Gastrocnemius medialis (tissue), 4 donors: ENCODE measurements around the gene PPP4R3C. TPM values are rescaled to one million over a fixed set of nuclear protein-coding genes. Genes with fewer than 3 reads are reported as not detected.

Experiments
- ATAC-seq, 2 donors: fragments of 150-250 bp; one replicate each; pipeline ENCODE4 v1.9.1; 2016
- DNase-seq, 2 donors: peaks; one replicate each; pipeline ENCODE4 v3.0.0-alpha.2; 2019
- H3K27ac ChIP-seq, 4 donors: fragments of 200-600 bp; sonication (generic); 1 replicate in 1 of 4; 2 replicates in 3 of 4; pipeline ENCODE4 v1.5.1; 2016 to 2018; ENCODE audit warnings: mild to moderate bottlenecking in 2 of 4, moderate library complexity in 1 of 4
- H3K27me3 ChIP-seq, 3 donors: fragments of 200-600 bp; sonication (generic) in 2 of 3; 1 replicate in 1 of 3; 2 replicates in 2 of 3; pipeline versions ENCODE4 v1.5.1 to v1.6.0; 2016 to 2019; ENCODE audit warnings: mild to moderate bottlenecking in 1 of 3, moderate library complexity in 1 of 3
- H3K36me3 ChIP-seq, 2 donors: fragments of 200-600 bp; sonication (generic) in 1 of 2; one replicate each; pipeline ENCODE4 v1.5.1; 2017 to 2018
- H3K4me1 ChIP-seq, 2 donors: fragments of 200-600 bp; sonication (generic) in 1 of 2; one replicate each; pipeline ENCODE4 v1.5.1; 2016 to 2017; ENCODE audit warnings: mild to moderate bottlenecking in 2 of 2
- H3K4me3 ChIP-seq, 4 donors: fragments of 200-600 bp; sonication (generic) in 3 of 4; 1 replicate in 1 of 4; 2 replicates in 3 of 4; pipeline ENCODE4 v1.5.1; 2016 to 2019; ENCODE audit warnings: mild to moderate bottlenecking in 2 of 4
- H3K9me3 ChIP-seq, 3 donors: fragments of 200-600 bp; sonication (generic) in 2 of 3; 1 replicate in 1 of 3; 2 replicates in 2 of 3; pipeline ENCODE4 v1.5.1; 2016 to 2019
- CTCF ChIP-seq, 5 experiments: fragments of 450-650 bp in 3 of 5; fragments of 200-600 bp in 2 of 5; sonication (generic) in 2 of 5; IDR thresholded peaks in 4 of 5; conservative IDR thresholded peaks in 1 of 5; 1 replicate in 4 of 5; 2 replicates in 1 of 5; pipeline ENCODE4 v1.5.1; 2016 to 2019; ENCODE audit warnings: antibody characterized with exemption in 5 of 5, mild to moderate bottlenecking in 3 of 5, moderate library complexity in 3 of 5
- POLR2A ChIP-seq, 2 donors: fragments of 450-650 bp; IDR thresholded peaks; one replicate each; pipeline ENCODE4 v1.6.1; 2017; ENCODE audit warnings: antibody characterized with exemption in 2 of 2, mild to moderate bottlenecking in 2 of 2, moderate library complexity in 2 of 2
- in situ Hi-C, 4 donors: fragments of 200-750 bp; cut with MboI; loops; one replicate each; pipeline versions ENCODE4 v1.15.0 to v1.8.0; 2017; ENCODE audit warnings: low sequenced_read_pairs in 4 of 4
- intact Hi-C: fragments of 100-400 bp; cut with DNase I; formaldehyde crosslinking; loops from one replicate; pipeline ENCODE4 v1.15.1; 2023; ENCODE audit warnings: low total_unique reads
- total RNA-seq, 4 donors: library from RNA; depleted of rRNA; stranded (reverse); fragments of >200 nt; gene quantifications; one replicate each; pipeline versions ENCODE4 v1.1.0 to v1.2.3, GENCODE V29; 2016

Gene PPP4R3C
- total RNA-seq, 4 donors from 2014 or later = not detected

GRCh38 chrX:27439771-27440170 lies 23.4 kb downstream of the PPP4R3C start:
- ATAC-seq = no peak
- intact Hi-C loops = no loop called here
- H3K27ac ChIP-seq = no peak overlapping the region

GRCh38 chrX:27438937-27439336 lies 24.2 kb downstream of the PPP4R3C start:
- in situ Hi-C loops (no loop called here), intact Hi-C loops (no loop called here)
- Histone ChIP-seq H3K27ac (no peak overlapping the region), H3K4me1 (no peaks in the 10 kb centered on the region), H3K36me3 (no peaks in the 10 kb centered on the region), H3K27me3 (no peaks in the 10 kb centered on the region), H3K4me3 (no peak overlapping the region), H3K9me3 (no peaks in the 10 kb centered on the region)
- DNase-seq = no peak
- no peak for ATAC-seq
- no peak for TF ChIP-seq CTCF (IDR thresholded peaks at IDR 0.05 in 4 of 5, conservative IDR thresholded peaks at IDR 0.05 in 1 of 5)
- no peak for TF ChIP-seq POLR2A (IDR thresholded peaks at IDR 0.05)

More at GRCh38 chrX:27439771-27440170, 23.4 kb downstream of the PPP4R3C start:
- in situ Hi-C loops = no loop called here
- TF ChIP-seq CTCF (IDR thresholded peaks at IDR 0.05 in 4 of 5, conservative IDR thresholded peaks at IDR 0.05 in 1 of 5) = no peak
- no peak for TF ChIP-seq POLR2A (IDR thresholded peaks at IDR 0.05)
- Histone ChIP-seq H3K27me3 (no peaks in the 10 kb centered on the region), H3K4me3 (no peak overlapping the region), H3K4me1 (no peaks in the 10 kb centered on the region), H3K36me3 (no peaks in the 10 kb centered on the region), H3K9me3 (no peaks in the 10 kb centered on the region)
- no peak for DNase-seq

GRCh38 chrX:27435031-27435430 lies 28.1 kb downstream of the PPP4R3C start:
- Histone ChIP-seq H3K27ac (no peak overlapping the region), H3K4me3 (no peak overlapping the region), H3K27me3 (no peaks in the 10 kb centered on the region), H3K4me1 (no peaks in the 10 kb centered on the region), H3K9me3 (no peaks in the 10 kb centered on the region), H3K36me3 (no peaks in the 10 kb centered on the region)
- intact Hi-C loops (no loop called here), in situ Hi-C loops (no loop called here)
- TF ChIP-seq POLR2A (IDR thresholded peaks at IDR 0.05) = no peak
- no peak for TF ChIP-seq CTCF (IDR thresholded peaks at IDR 0.05 in 4 of 5, conservative IDR thresholded peaks at IDR 0.05 in 1 of 5)
- DNase-seq = no peak
- ATAC-seq = no peak

Other genes starting within 250 kb of the PPP4R3C start
- not detected for gene DCAF8L2, start 127.0 kb upstream of the PPP4R3C start, total RNA-seq